NB4 (cell line): ENCODE data around the gene NPIPA8.
"Not testable (repeated sequence)": the region's sequence is repeated elsewhere in the genome, so short reads cannot be mapped to it uniquely, and the experiment has no call there.

Experiments used
- POLR2A ChIP-seq: IDR thresholded peaks from 2 replicates; pipeline ENCODE4 v1.6.1; 2011; ENCODE audit warnings: mild to moderate bottlenecking; ENCODE audit not compliant: insufficient read length; ENCODE audit errors: extremely low read depth
- TF ChIP-seq, protein P1 (sequence below): IDR thresholded peaks from one replicate; pipeline ENCODE4 v1.5.1; 2012; ENCODE audit warnings: low read depth, low read length

DNA sequence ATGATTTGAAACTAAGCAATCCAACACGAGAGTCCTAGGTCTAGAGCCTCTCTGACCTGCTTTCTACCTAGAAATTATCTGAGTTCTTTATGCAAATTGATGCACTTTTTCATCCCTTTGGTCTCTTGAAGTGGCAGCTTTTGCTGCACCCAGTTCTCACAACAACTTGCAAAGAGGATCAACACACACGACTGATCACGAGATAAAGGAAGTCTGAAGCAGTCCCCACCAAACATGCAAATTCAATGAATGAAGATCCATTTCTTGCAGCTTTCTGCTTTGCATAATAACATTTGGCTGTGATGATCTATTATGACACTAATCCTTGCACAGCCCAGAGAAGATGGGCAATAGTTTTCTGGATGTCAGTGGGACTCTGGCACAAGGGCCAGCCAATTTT is 56.2 kb downstream of the NPIPA8 start:
- TF ChIP-seq, protein P1, sequence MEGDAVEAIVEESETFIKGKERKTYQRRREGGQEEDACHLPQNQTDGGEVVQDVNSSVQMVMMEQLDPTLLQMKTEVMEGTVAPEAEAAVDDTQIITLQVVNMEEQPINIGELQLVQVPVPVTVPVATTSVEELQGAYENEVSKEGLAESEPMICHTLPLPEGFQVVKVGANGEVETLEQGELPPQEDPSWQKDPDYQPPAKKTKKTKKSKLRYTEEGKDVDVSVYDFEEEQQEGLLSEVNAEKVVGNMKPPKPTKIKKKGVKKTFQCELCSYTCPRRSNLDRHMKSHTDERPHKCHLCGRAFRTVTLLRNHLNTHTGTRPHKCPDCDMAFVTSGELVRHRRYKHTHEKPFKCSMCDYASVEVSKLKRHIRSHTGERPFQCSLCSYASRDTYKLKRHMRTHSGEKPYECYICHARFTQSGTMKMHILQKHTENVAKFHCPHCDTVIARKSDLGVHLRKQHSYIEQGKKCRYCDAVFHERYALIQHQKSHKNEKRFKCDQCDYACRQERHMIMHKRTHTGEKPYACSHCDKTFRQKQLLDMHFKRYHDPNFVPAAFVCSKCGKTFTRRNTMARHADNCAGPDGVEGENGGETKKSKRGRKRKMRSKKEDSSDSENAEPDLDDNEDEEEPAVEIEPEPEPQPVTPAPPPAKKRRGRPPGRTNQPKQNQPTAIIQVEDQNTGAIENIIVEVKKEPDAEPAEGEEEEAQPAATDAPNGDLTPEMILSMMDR: not testable (repeated sequence)
- not testable (repeated sequence) for TF ChIP-seq POLR2A
